ENCODE measurements around the gene SPSB2. TPM values are rescaled to one million over a fixed set of nuclear protein-coding genes. Genes with fewer than 3 reads are reported as not detected.
A peak's percentile ranks its signal among the peaks of the same experiment; 100 is the strongest.
"Not testable (repeated sequence)": the region's sequence is repeated elsewhere in the genome, so short reads cannot be mapped to it uniquely, and the experiment has no call there.

Gene SPSB2
- total RNA-seq, 1 experiment from 2014 or later: 9.2 TPM

DNA sequence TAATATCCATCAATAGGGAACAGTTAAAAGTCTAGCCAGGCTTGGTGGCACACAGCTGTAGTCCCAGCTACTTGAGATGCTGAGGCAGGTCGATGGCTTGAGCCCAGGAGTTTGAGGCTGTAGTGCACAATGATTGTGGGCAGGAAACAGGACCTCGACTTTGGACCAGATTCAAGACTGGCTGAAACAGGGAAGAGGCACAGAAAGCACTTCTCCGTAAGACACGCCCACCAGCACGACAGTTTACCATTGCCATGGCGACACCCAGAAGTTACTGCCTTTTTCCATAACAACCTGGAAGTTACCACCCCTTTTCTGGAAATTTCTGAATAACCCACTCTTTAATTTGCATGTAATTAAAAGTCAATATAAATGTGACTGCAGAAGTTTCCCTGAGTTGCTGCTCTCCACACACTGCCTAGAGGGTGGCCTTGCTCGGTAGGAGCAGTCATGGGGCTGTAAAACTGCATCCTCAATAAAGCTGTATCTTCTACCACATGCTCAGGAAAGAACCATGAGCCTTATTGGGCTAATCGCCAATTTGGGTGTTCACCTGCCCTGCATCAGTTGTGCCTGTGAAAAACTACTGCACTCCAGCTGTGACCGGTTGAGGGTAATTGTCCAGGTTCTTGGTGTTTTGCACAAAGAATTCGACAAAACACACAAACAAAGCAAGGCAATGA lies 26.9 kb upstream of the SPSB2 start:
- intact Hi-C loops (cut with micrococcal nuclease): no loop called here
- Mint-ChIP-seq H3K27me3 (ENCODE audit: insufficient read depth, unreplicated experiment) (no peaks in the 10 kb centered on the region), H3K27ac (ENCODE audit: low read depth, unreplicated experiment) (no peak overlapping the region), H3K4me3 (ENCODE audit: unreplicated experiment) (no peak overlapping the region), H3K36me3 (ENCODE audit: insufficient read depth, unreplicated experiment) (no peaks in the 10 kb centered on the region), H3K9me3 (ENCODE audit: unreplicated experiment) (no peaks in the 10 kb centered on the region), H3K4me1 (ENCODE audit: insufficient read depth, unreplicated experiment) (peaks cover 5% of the 10 kb centered on the region)
- ChIA-PET CTCF (interaction anchor here (0.6 to 1.9 kb wide), 5 partner anchors 8 to 374 kb away, joined by 3 to 6 read pairs (median 4); partner anchors contain the start of gene SPSB2), POLR2A (interaction anchor here (0.6 to 1.7 kb wide), 4 partner anchors 9 to 500 kb away, joined by 3 to 5 read pairs (median 3); no protein-coding TSS in a partner anchor)
- TF ChIP-seq, protein P1, sequence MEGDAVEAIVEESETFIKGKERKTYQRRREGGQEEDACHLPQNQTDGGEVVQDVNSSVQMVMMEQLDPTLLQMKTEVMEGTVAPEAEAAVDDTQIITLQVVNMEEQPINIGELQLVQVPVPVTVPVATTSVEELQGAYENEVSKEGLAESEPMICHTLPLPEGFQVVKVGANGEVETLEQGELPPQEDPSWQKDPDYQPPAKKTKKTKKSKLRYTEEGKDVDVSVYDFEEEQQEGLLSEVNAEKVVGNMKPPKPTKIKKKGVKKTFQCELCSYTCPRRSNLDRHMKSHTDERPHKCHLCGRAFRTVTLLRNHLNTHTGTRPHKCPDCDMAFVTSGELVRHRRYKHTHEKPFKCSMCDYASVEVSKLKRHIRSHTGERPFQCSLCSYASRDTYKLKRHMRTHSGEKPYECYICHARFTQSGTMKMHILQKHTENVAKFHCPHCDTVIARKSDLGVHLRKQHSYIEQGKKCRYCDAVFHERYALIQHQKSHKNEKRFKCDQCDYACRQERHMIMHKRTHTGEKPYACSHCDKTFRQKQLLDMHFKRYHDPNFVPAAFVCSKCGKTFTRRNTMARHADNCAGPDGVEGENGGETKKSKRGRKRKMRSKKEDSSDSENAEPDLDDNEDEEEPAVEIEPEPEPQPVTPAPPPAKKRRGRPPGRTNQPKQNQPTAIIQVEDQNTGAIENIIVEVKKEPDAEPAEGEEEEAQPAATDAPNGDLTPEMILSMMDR (IDR thresholded peaks at IDR 0.05; ENCODE audit: unreplicated experiment): no peak
- DNase-seq (ENCODE audit: unreplicated experiment): peak; percentile 40
- BruUV-seq (replicated peaks): no TSS peak

DNA sequence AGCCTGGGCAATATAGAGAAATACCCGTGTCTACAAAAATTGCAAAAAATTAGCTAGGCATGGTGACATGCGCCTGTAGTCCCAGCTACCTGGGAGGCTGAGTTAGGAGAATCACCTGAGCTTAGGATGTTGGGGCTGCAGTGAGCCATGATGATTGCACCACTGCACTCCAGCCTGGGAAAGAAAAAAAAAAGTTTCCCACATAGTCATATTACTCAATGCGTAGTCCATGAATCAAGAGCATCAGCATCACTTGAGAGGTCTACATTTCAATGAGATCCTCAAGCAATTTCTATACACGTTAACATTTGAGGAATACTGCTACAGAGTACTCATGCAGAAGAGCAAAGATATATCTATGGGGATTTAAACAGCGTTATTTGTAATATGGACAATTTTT lies 26.3 kb upstream of the SPSB2 start:
- Mint-ChIP-seq H3K27ac (ENCODE audit: low read depth, unreplicated experiment) (no peak overlapping the region), H3K4me3 (ENCODE audit: unreplicated experiment) (no peak overlapping the region), H3K36me3 (ENCODE audit: insufficient read depth, unreplicated experiment) (no peaks in the 10 kb centered on the region), H3K4me1 (ENCODE audit: insufficient read depth, unreplicated experiment) (peaks cover 5% of the 10 kb centered on the region), H3K9me3 (ENCODE audit: unreplicated experiment) (no peaks in the 10 kb centered on the region), H3K27me3 (ENCODE audit: insufficient read depth, unreplicated experiment) (no peaks in the 10 kb centered on the region)
- peak; percentile 15 for DNase-seq (ENCODE audit: unreplicated experiment)
- intact Hi-C loops (cut with micrococcal nuclease): no loop called here
- BruUV-seq (replicated peaks): no TSS peak
- TF ChIP-seq, protein P1 (IDR thresholded peaks at IDR 0.05; ENCODE audit: unreplicated experiment): no peak
- ChIA-PET POLR2A (interaction anchor here (0.6 to 1.7 kb wide), 3 partner anchors 27 to 499 kb away, joined by 3 to 5 read pairs (median 3); no protein-coding TSS in a partner anchor), CTCF (interaction anchor here (0.9 to 1.9 kb wide), 2 partner anchors 8 to 25 kb away, joined by 4 to 5 read pairs; no protein-coding TSS in a partner anchor)

DNA sequence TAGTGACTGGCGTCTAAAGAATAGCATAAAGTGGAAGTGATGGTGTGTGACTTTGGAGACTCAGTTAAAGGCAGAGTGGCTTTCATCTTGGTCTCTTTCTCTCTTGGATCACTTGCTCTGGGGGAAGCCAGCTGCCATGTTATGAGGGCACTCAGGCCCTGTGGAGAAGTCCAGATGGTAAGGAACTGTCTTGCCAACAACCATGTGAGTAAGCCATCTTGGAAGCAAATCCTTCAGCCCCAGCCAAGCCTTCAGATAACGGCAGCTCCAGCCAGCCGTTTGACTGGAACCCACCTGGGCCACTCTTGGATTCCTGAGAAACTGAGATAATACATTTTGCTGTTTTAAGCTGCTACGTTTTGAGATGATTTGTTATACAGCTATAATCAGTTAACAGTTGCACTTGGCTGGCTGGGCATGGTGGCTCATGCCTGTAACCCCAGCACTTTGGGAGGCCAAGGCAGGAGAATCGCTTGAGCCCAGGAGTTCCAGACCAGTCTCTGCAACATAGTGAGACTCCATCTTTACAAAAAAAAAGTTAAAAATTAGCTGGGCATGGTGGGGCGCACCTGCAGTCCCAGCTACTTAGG lies 23.8 kb upstream of the SPSB2 start:
- no peak overlapping the region for H3K27ac Mint-ChIP-seq (ENCODE audit: low read depth, unreplicated experiment)
- ChIA-PET POLR2A (interaction anchor here (0.6 to 1.5 kb wide), 2 partner anchors 27 to 82 kb away, joined by 3 to 5 read pairs; no protein-coding TSS in a partner anchor), CTCF (interaction anchor here (0.9 to 2.4 kb wide), 4 partner anchors 25 to 216 kb away, joined by 3 to 23 read pairs (median 4); partner anchors contain the start of gene SPSB2)
- DNase-seq (ENCODE audit: unreplicated experiment): no peak
- H3K36me3 Mint-ChIP-seq (ENCODE audit: insufficient read depth, unreplicated experiment): no peaks in the 10 kb centered on the region
- BruUV-seq (replicated peaks): no TSS peak
- intact Hi-C loops (cut with micrococcal nuclease): no loop called here
- H3K9me3 Mint-ChIP-seq (ENCODE audit: unreplicated experiment): no peaks in the 10 kb centered on the region
- peaks cover 5% of the 10 kb centered on the region for H3K4me1 Mint-ChIP-seq (ENCODE audit: insufficient read depth, unreplicated experiment)
- TF ChIP-seq, protein P1 (IDR thresholded peaks at IDR 0.05; ENCODE audit: unreplicated experiment): no peak
- no peak overlapping the region for H3K4me3 Mint-ChIP-seq (ENCODE audit: unreplicated experiment)
- no peaks in the 10 kb centered on the region for H3K27me3 Mint-ChIP-seq (ENCODE audit: insufficient read depth, unreplicated experiment)

DNA sequence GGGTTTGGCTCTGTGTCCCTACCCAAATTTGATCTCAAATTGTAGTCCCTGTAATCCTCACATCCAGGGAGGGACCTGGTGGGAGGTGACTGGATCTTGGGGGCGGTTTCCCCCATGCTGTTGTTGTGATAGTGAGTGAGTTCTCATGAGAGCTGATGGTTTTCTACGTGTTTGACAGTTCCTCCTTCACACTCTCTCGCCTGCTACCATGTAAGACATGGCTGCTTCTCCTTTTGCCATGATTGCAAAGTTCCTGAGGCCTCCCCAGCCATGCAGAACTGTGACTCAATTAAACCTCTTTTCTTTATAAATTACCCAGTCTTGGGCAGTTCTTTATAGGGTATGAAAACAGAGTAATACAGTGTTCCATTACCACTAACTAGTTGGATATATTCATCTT lies 21.2 kb upstream of the SPSB2 start:
- H3K27me3 Mint-ChIP-seq (ENCODE audit: insufficient read depth, unreplicated experiment): no peaks in the 10 kb centered on the region
- no peaks in the 10 kb centered on the region for H3K36me3 Mint-ChIP-seq (ENCODE audit: insufficient read depth, unreplicated experiment)
- H3K27ac Mint-ChIP-seq (ENCODE audit: low read depth, unreplicated experiment): no peak overlapping the region
- TF ChIP-seq, protein P1 (IDR thresholded peaks at IDR 0.05; ENCODE audit: unreplicated experiment): no peak
- H3K4me3 Mint-ChIP-seq (ENCODE audit: unreplicated experiment): no peak overlapping the region
- no peak for DNase-seq (ENCODE audit: unreplicated experiment)
- CTCF ChIA-PET: interaction anchor here (0.6 to 5.0 kb wide), 2 partner anchors 31 to 1818 kb away, joined by 3 to 22 read pairs; no protein-coding TSS in a partner anchor
- intact Hi-C loops (cut with micrococcal nuclease): no loop called here
- H3K4me1 Mint-ChIP-seq (ENCODE audit: insufficient read depth, unreplicated experiment): peaks cover under 1% of the 10 kb centered on the region
- POLR2A ChIA-PET: interaction anchor here (0.9 kb wide), 1 partner anchor 33 kb away, joined by 5 read pairs; no protein-coding TSS in a partner anchor
- BruUV-seq (replicated peaks): no TSS peak
- H3K9me3 Mint-ChIP-seq (ENCODE audit: unreplicated experiment): no peaks in the 10 kb centered on the region

DNA sequence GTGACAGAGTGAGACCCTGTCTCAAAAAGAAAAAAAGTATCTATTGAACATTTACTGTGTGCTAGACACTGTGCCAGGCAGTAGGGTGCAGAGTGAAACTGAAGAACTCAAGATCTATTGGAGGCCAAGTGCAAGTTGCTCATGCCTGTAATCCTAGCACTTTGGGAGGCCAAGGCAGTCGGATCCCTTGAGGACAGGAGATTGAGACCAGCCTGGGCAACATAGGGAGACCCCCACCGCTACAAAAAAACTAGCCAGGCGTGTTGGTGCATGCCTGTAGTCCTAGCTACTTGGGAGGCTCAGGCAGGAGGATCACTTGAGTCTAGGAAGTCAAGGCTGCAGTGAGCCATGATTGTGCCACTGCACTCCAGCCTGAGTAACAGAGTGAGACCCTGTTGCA lies 19.6 kb upstream of the SPSB2 start:
- H3K27ac Mint-ChIP-seq (ENCODE audit: low read depth, unreplicated experiment); H3K27me3 Mint-ChIP-seq (ENCODE audit: insufficient read depth, unreplicated experiment); H3K9me3 Mint-ChIP-seq (ENCODE audit: unreplicated experiment); H3K4me3 Mint-ChIP-seq (ENCODE audit: unreplicated experiment); DNase-seq (ENCODE audit: unreplicated experiment); H3K4me1 Mint-ChIP-seq (ENCODE audit: insufficient read depth, unreplicated experiment); H3K36me3 Mint-ChIP-seq (ENCODE audit: insufficient read depth, unreplicated experiment); BruUV-seq (replicated peaks); intact Hi-C loops (cut with micrococcal nuclease): not testable (repeated sequence)
- ChIA-PET POLR2A (interaction anchor here (2.0 to 2.4 kb wide), 3 partner anchors 20 to 25 kb away, joined by 13 to 37 read pairs (median 15); partner anchors contain the start of genes SPSB2 and TPI1), CTCF (interaction anchor here (0.9 to 5.0 kb wide), 12 partner anchors 8 to 215 kb away, joined by 3 to 64 read pairs (median 8); partner anchors contain the start of gene SPSB2)
